Prostate gland (tissue), 2 donors: ENCODE data around the gene AGXT2.

Source experiments
- POLR2A ChIP-seq: fragments of 450-650 bp; IDR thresholded peaks from one replicate; pipeline ENCODE4 v1.6.1; 2016; ENCODE audit warnings: antibody characterized with exemption, mild to moderate bottlenecking
- POLR2AphosphoS5 ChIP-seq: sonication (generic); formaldehyde crosslinking; IDR thresholded peaks from one replicate; pipeline ENCODE4 v1.6.1; 2017; ENCODE audit warnings: antibody characterized with exemption
- TF ChIP-seq, protein P1 (sequence below), 4 experiments: fragments of 200-600 bp in 2 of 4; fragments of 450-650 bp in 2 of 4; sonication (generic) in 2 of 4; IDR thresholded peaks; 1 replicate in 3 of 4; 2 replicates in 1 of 4; pipeline ENCODE4 v1.5.1; 2016 to 2019; ENCODE audit warnings: antibody characterized with exemption in 4 of 4, mild to moderate bottlenecking in 2 of 4, moderate library complexity in 2 of 4

- TF ChIP-seq, protein P1, sequence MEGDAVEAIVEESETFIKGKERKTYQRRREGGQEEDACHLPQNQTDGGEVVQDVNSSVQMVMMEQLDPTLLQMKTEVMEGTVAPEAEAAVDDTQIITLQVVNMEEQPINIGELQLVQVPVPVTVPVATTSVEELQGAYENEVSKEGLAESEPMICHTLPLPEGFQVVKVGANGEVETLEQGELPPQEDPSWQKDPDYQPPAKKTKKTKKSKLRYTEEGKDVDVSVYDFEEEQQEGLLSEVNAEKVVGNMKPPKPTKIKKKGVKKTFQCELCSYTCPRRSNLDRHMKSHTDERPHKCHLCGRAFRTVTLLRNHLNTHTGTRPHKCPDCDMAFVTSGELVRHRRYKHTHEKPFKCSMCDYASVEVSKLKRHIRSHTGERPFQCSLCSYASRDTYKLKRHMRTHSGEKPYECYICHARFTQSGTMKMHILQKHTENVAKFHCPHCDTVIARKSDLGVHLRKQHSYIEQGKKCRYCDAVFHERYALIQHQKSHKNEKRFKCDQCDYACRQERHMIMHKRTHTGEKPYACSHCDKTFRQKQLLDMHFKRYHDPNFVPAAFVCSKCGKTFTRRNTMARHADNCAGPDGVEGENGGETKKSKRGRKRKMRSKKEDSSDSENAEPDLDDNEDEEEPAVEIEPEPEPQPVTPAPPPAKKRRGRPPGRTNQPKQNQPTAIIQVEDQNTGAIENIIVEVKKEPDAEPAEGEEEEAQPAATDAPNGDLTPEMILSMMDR (IDR thresholded peaks at IDR 0.05) = no peak
- TF ChIP-seq POLR2AphosphoS5 (no peak), POLR2A (no peak)
Measured at GRCh38 chr5:35024911-35025510, 22.7 kb downstream of the AGXT2 start.
